ENCODE data around the gene AHNAK.

- TF ChIP-seq CTCF (IDR thresholded peaks at IDR 0.05) (no peak), POLR2A (IDR thresholded peaks at IDR 0.05; ENCODE audit: low read depth) (no peak)
These were observed 75.0 kb downstream of the AHNAK start for GRCh38 chr11:62471603-62472002.

All from esophagus muscularis mucosa (tissue), 3 donors.